Loucy (cell line): Measurements from ENCODE around the gene AJAP1.

ENCODE experiments used
- H2AFZ ChIP-seq: fragments of 200-600 bp; sonication (generic); 2 replicates; pipeline ENCODE4 v1.6.0; 2016; ENCODE audit warnings: antibody characterized with exemption, mild to moderate bottlenecking, low read length, moderate library complexity
- H3F3A ChIP-seq: fragments of 200-600 bp; 2 replicates; pipeline ENCODE4 v1.6.0; 2016; ENCODE audit warnings: antibody characterized with exemption, low read depth, mild to moderate bottlenecking
- H3K27me3 ChIP-seq: fragments of 200-600 bp; sonication (generic); 2 replicates; pipeline ENCODE4 v1.6.1; 2014; ENCODE audit warnings: low read length, mild to moderate bottlenecking; ENCODE audit not compliant: insufficient read depth, poor library complexity, severe bottlenecking
- H3K36me3 ChIP-seq: fragments of 200-600 bp; sonication (generic); 2 replicates; pipeline ENCODE4 v1.6.1; 2016; ENCODE audit warnings: low read length; ENCODE audit not compliant: insufficient read depth
- H3K4me1 ChIP-seq: fragments of 200-600 bp; sonication (generic); 2 replicates; pipeline ENCODE4 v1.5.1; 2014; ENCODE audit warnings: low read length, mild to moderate bottlenecking; ENCODE audit not compliant: insufficient read depth, poor library complexity, severe bottlenecking
- H3K4me2 ChIP-seq: fragments of 200-600 bp; sonication (generic); 2 replicates; pipeline ENCODE4 v1.6.0; 2014; ENCODE audit warnings: antibody characterized with exemption, low read length, low read depth, mild to moderate bottlenecking; ENCODE audit not compliant: poor library complexity, severe bottlenecking
- H3K4me3 ChIP-seq: fragments of 200-600 bp; sonication (generic); 2 replicates; pipeline ENCODE4 v1.5.1; 2014; ENCODE audit warnings: low read length, mild to moderate bottlenecking, mixed read lengths; ENCODE audit not compliant: poor library complexity, severe bottlenecking
- H3K79me2 ChIP-seq: fragments of 200-600 bp; sonication (generic); 2 replicates; pipeline ENCODE4 v1.6.1; 2014; ENCODE audit warnings: low read length; ENCODE audit not compliant: insufficient read depth
- H3K9ac ChIP-seq: fragments of 200-600 bp; sonication (generic); 2 replicates; pipeline ENCODE4 v1.6.0; 2014; ENCODE audit warnings: mild to moderate bottlenecking, low read depth, low read length, moderate library complexity; ENCODE audit not compliant: poor library complexity, severe bottlenecking
- H3K9me2 ChIP-seq: fragments of 200-600 bp; sonication (generic); replicated peaks from 2 replicates; pipeline ENCODE4 v1.6.1; 2016; ENCODE audit warnings: low read depth, low read length, mixed read lengths
- H3K9me3 ChIP-seq: fragments of 200-600 bp; sonication (generic); 2 replicates; pipeline ENCODE4 v1.6.1; 2014; ENCODE audit warnings: mild to moderate bottlenecking, antibody characterized with exemption, low read length, low read depth; ENCODE audit not compliant: insufficient read depth
- H4K20me1 ChIP-seq: fragments of 200-600 bp; sonication (generic); 2 replicates; pipeline ENCODE4 v1.6.0; 2014; ENCODE audit warnings: antibody characterized with exemption, low read length, mild to moderate bottlenecking; ENCODE audit not compliant: insufficient read depth, poor library complexity, severe bottlenecking
- EZH2phosphoT487 ChIP-seq: fragments of 200-600 bp; IDR thresholded peaks from 2 replicates; pipeline ENCODE4 v1.6.1; 2018; ENCODE audit warnings: antibody characterized with exemption, mild to moderate bottlenecking, moderate library complexity, borderline replicate concordance
- TF ChIP-seq, protein P1 (sequence below): fragments of 200-600 bp; sonication (generic); conservative IDR thresholded peaks from 2 replicates; pipeline ENCODE4 v1.5.1; 2014; ENCODE audit warnings: mild to moderate bottlenecking, antibody characterized with exemption, low read length

AJAP1 gene

DNA sequence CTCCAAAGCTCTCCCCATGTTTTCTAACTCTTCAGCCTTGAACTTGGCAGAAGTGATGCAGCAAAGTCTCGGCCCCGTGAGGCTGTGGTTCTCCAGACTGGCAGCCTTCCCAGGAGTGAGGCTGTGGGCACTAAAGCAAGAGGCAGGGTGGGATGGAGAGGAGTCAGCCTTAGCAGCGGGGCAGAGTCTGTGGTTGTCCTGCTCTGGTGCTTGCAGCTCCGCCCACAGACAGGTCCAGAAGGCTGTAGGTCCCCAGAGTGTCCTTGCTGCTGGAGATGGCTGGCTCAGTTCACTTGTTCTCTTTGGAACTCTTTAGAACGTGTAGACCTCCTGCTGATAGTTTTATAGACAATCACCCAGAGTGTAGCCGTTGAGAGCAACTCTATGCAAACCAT, 142.6 kb downstream of the AJAP1 start:
- Histone ChIP-seq H2AFZ (no peak overlapping the region), H3K4me2 (no peak overlapping the region), H3F3A (no peaks in the 10 kb centered on the region), H3K4me1 (no peaks in the 10 kb centered on the region), H4K20me1 (no peaks in the 10 kb centered on the region), H3K9me3 (peaks cover 9% of the 10 kb centered on the region; the same call in 1 of the 2 replicates), H3K27me3 (no peaks in the 10 kb centered on the region), H3K4me3 (no peak overlapping the region), H3K9ac (no peak overlapping the region), H3K36me3 (no peaks in the 10 kb centered on the region), H3K9me2 (no peaks in the 10 kb centered on the region), H3K79me2 (no peaks in the 10 kb centered on the region)
- TF ChIP-seq EZH2phosphoT487: no peak
- TF ChIP-seq, protein P1, sequence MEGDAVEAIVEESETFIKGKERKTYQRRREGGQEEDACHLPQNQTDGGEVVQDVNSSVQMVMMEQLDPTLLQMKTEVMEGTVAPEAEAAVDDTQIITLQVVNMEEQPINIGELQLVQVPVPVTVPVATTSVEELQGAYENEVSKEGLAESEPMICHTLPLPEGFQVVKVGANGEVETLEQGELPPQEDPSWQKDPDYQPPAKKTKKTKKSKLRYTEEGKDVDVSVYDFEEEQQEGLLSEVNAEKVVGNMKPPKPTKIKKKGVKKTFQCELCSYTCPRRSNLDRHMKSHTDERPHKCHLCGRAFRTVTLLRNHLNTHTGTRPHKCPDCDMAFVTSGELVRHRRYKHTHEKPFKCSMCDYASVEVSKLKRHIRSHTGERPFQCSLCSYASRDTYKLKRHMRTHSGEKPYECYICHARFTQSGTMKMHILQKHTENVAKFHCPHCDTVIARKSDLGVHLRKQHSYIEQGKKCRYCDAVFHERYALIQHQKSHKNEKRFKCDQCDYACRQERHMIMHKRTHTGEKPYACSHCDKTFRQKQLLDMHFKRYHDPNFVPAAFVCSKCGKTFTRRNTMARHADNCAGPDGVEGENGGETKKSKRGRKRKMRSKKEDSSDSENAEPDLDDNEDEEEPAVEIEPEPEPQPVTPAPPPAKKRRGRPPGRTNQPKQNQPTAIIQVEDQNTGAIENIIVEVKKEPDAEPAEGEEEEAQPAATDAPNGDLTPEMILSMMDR: no peak

DNA sequence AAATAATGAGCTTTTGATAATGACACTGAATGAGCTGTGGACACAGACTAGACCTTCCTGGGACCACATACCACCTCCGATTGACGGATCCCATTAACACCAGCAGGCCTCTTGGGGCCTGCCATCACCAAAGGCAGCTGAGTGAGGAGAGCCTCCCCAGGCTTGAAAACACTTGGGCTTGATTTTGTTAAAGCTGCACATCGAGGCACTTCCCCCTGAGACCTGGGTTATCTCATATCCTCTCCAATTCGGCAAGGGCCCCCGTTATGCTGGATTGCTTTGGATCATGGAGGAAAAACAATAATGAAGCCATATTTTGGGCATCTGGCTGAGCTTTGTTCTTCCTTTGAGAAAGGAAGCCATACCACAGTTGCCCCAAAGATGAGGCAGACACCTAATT, 143.0 kb downstream of the AJAP1 start:
- H3K9me3 ChIP-seq: peaks cover 9% of the 10 kb centered on the region; the same call in 1 of the 2 replicates
- H3K9ac ChIP-seq: no peak overlapping the region
- no peaks in the 10 kb centered on the region for H3K9me2 ChIP-seq

DNA sequence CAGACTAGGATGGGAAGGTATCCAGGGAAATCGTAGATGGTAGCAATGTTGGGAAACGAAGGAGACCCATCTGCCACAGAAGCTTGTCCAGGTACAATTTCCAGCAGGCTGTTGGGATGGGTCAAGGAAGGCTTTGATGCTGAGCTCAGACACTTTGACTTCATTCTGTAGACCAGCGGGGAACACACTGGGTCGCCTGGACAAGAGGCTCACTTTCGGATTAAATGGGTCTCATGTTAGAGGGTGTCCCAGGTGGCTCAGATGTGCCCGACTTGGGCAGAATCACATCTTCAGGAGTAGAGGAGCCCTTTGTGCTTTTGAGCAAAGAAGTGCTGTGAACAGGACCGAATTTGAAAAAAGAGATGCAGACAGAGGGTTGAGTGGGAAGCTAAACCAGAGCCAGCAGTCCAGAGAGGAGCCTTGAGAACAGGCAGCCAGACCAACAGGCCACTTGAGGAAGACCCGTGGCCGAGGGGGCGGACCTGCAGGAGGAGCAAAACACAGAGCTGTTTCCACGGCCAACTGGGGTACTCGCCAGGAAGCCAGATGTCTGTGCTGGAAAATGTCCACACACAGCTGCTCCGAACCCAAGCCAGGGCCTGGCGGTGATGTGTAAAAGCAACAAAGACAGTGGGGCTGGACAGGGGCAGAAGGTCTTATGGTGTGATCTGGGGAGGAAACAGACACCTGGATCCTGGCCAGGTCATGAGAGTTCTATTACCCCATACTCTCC, 146.9 kb downstream of the AJAP1 start:
- no peaks in the 10 kb centered on the region for H3K36me3 ChIP-seq
- H4K20me1 ChIP-seq: no peaks in the 10 kb centered on the region
- TF ChIP-seq, protein P1: no peak
- TF ChIP-seq EZH2phosphoT487: no peak
- H2AFZ ChIP-seq: no peak overlapping the region
- H3K4me2 ChIP-seq: no peak overlapping the region
- no peaks in the 10 kb centered on the region for H3K27me3 ChIP-seq
- H3K4me3 ChIP-seq: no peak overlapping the region
- H3K79me2 ChIP-seq: no peaks in the 10 kb centered on the region
- H3K9me3 ChIP-seq: peaks cover 9% of the 10 kb centered on the region; the same call in 1 of the 2 replicates
- no peaks in the 10 kb centered on the region for H3F3A ChIP-seq
- H3K9ac ChIP-seq: no peak overlapping the region
- H3K4me1 ChIP-seq: no peaks in the 10 kb centered on the region
- no peaks in the 10 kb centered on the region for H3K9me2 ChIP-seq

More for the DNA sequence above, 143.0 kb downstream of the AJAP1 start:
- H3F3A ChIP-seq: no peaks in the 10 kb centered on the region
- no peaks in the 10 kb centered on the region for H4K20me1 ChIP-seq
- no peak overlapping the region for H3K4me2 ChIP-seq
- H2AFZ ChIP-seq: no peak overlapping the region
- H3K4me3 ChIP-seq: no peak overlapping the region
- no peak for TF ChIP-seq EZH2phosphoT487
- TF ChIP-seq, protein P1: no peak
- H3K4me1 ChIP-seq: no peaks in the 10 kb centered on the region
- no peaks in the 10 kb centered on the region for H3K79me2 ChIP-seq
- H3K36me3 ChIP-seq: no peaks in the 10 kb centered on the region
- H3K27me3 ChIP-seq: no peaks in the 10 kb centered on the region
